Measurements from ENCODE around the gene NR1D2.

- TF ChIP-seq CTCF (IDR thresholded peaks at IDR 0.05) (no peak), POLR2A (IDR thresholded peaks at IDR 0.05) (no peak), POLR2AphosphoS5 (IDR thresholded peaks at IDR 0.05) (no peak)
These were observed 6.4 kb upstream of the NR1D2 start for GRCh38 chr3:23938688-23939087.

Measured in stomach (tissue), 4 donors.